Lung microvascular endothelial cell (primary cell): ENCODE measurements around the gene PSMB3. TPM values are rescaled to one million over a fixed set of nuclear protein-coding genes. Genes with fewer than 3 reads are reported as not detected.

ENCODE experiments used
- DNase-seq, 2 donors: peaks; one replicate each; pipeline versions ENCODE4 v3.0.0 to v3.0.0-alpha.2; 2010; ENCODE audit warnings: low read depth in 2 of 2
- total RNA-seq: library from RNA; depleted of rRNA; stranded (reverse); fragments of >200 nt; gene quantifications from 2 replicates; pipeline ENCODE4 v1.2.1, GENCODE V29; 2014

PSMB3 gene
- total RNA-seq, result 354 and 411 TPM in 2 replicates

GRCh38 chr17:38752308-38753070 lies at the start of gene PSMB3:
Gene PSMB3 (plus strand): TSS chr17:38752741. CDS start chr17:38752827, 86 bp downstream.
- DNase-seq, result peak; percentile 100

GRCh38 chr17:38702916-38703741 lies 49.4 kb upstream of the PSMB3 start:
- no peak for DNase-seq

DNA sequence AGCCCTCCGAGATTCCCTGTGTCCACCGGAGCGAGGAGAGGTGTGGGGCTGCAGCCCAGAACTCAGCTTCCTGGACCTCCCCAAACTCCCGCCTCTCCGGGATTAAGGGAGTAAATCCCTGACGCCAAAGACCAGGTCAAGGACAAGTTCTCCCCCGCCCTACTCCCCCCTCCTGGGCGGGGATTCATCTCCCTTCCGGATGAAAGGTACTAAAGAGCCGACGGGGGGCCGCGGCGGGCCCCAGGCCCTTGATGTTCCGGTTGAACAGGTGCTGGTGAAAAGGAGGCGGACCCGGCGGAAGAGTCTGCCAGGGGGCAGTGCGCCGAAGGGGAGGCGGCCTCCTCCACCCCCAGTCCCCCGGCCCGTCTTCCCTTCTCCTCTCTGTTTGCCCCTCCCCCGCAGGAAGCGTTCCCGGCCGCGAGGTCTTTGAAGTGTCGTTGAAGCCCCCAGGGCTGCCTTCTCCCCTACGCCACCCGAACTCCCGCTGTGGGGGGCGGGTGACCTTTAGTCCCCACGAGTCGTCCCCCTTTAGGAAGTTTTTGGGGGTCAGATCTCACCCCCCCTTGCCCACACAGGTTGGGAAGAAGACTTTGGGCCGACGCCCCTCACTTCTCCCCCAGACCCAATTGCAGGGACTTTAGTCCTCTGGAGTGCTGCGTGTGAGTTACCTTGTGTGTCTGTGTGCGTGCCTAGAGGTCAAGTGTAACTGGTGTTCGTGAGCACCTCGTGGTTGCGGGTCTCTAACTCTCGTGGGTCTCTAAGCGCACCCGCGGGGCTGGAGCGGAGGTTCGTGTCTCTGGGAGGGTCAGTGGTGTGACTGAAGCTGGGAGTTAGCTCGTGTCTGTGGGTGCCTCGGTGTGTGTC lies 48.6 kb upstream of the PSMB3 start:
- DNase-seq, result peak in 1 of 2 donors; percentile 22

- peak; percentile 84 for DNase-seq
Measured at GRCh38 chr17:38704606-38705522, 47.7 kb upstream of the PSMB3 start, which contains the start of gene MLLT6. Gene MLLT6 (plus strand): TSS chr17:38705273. CDS start chr17:38705633, 360 bp downstream.

GRCh38 chr17:38705523-38705802 lies 47.1 kb upstream of the PSMB3 start:
- DNase-seq, result no peak

DNA sequence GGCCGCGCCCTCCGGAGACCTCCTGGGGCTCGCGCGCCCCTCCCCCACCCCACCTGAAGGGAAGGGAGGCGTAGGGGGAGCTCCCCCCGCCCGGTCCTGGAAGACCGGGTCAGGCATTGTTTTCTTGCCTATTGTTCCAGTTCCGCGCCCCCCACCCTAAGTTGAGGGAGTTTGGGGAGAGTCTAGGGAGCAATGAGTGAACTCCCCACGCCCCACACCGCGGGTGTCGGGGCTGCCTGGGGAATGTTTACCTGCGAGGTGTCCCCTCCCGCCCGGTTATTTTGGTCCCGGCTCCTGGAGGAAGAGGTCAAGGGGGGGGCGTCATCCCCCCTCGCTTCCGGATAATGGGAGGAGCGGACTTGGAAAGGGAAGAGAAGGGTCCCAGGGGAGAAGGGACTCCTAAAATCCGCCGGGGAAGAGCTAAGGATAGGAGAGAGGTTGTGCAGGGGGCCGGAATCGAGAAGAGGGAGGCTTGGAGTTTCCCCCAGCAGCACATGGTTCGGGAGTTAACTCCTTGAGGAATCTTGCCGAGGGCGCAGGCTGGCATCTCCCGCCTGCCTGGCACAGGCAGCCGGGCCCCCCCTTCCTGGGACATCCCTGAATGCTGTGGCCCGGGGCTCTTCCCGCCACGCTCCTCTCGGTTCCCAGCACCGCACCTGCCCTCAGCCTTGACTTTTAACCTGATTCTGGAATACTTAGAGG lies 46.6 kb upstream of the PSMB3 start:
- no peak for DNase-seq

GRCh38 chr17:38706505-38707216 lies 45.9 kb upstream of the PSMB3 start:
- DNase-seq, result peak in 1 of 2 donors; percentile 32

- DNase-seq, result no peak
Measured at GRCh38 chr17:38707678-38708351, 44.7 kb upstream of the PSMB3 start.

- no peak for DNase-seq
Measured at GRCh38 chr17:38709104-38709820, 43.3 kb upstream of the PSMB3 start.

DNA sequence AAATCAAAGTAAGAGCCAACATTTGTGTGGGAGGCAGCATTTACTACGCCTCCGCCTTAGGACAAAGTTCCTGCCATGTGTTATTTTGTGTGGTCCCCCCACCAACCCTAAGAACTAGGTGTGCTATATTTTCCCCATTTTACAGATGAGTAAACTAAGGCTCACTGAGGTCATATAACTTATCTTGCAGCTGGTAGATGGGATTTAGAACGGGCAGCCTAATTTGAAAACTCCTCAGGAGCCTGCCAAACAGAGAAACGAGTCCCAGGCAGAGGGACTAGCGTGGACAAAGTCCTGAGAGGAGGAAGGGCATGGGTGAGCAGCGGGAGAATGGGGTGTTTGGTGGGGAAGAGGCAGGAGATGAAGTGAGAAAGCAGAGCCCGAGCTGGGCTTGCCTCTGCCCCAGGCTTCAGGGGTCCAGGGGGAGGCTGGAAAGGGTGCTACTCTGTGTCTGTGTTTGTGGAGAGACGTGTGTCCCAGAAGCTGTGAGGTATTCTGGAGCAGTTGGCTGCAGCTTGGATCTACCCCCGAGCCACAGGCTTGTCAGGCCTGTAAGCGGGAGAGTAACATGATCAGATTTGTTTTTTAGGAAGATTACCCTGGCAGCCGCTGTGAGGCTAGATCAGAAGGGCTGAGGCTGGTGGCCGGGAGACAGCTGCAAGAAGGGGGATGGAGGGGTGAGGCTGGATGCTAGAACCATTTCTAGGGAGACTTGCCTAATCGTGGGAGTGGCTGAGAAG lies 42.5 kb upstream of the PSMB3 start:
- no peak for DNase-seq

DNA sequence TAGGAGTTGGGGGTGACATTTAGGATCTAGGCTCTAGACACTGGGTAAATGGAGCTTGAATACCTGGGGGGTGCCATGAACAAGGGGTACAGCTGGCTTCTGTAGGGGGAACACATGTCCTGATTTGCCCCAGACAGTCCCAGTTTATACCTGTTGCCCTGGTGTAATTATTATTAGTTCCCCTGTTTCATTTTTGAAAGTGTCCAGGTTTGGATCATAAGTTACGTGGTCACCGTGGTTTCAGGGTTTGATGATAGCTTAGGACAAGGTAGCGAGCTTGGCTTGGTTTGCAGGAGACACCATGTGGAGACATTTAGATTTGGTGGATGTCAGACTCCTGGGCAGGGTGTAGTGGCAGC lies 42.0 kb upstream of the PSMB3 start:
- no peak for DNase-seq

DNA sequence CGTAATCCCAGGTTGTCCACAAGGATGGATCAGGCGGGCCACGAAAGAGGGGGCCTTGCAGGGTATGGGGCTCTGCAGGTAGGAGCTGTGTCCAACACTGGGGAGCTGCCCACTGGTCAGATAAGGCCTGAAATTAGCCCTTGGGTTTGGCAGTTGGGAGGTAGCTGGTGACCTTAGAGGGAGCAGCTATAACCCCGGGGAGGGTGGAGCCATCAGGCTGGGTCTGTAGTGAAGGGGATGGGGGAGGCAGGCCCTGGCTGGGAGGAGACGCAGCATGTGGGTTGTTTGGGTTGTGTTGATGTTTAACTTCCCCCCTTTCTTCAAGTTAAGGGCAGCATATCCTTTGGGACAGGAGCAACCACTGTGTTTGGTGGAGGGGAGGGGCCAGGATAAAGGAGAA lies 41.6 kb upstream of the PSMB3 start:
- no peak for DNase-seq

- DNase-seq, result no peak
Measured at GRCh38 chr17:38711792-38712571, 40.6 kb upstream of the PSMB3 start.

DNA sequence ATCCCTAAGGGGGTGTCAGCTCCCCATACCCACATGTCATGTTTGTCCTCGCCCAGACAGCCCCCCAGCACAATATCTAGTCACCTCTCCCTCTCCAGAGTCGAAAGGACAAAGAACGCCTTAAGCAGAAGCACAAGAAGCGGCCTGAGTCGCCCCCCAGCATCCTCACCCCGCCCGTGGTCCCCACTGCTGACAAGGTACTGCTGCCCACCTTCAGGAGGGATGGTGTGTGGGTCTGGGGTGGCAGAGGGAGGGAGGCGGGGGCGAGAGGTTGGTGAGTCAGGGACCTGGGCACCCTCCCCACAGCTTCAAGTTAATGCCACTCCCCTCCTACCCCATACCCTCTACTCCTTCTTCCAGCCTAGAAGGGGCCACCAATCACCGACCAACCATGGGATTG lies 39.9 kb upstream of the PSMB3 start:
- no peak for DNase-seq

- DNase-seq, result no peak
Measured at GRCh38 chr17:38713456-38714075, 39.0 kb upstream of the PSMB3 start.

DNA sequence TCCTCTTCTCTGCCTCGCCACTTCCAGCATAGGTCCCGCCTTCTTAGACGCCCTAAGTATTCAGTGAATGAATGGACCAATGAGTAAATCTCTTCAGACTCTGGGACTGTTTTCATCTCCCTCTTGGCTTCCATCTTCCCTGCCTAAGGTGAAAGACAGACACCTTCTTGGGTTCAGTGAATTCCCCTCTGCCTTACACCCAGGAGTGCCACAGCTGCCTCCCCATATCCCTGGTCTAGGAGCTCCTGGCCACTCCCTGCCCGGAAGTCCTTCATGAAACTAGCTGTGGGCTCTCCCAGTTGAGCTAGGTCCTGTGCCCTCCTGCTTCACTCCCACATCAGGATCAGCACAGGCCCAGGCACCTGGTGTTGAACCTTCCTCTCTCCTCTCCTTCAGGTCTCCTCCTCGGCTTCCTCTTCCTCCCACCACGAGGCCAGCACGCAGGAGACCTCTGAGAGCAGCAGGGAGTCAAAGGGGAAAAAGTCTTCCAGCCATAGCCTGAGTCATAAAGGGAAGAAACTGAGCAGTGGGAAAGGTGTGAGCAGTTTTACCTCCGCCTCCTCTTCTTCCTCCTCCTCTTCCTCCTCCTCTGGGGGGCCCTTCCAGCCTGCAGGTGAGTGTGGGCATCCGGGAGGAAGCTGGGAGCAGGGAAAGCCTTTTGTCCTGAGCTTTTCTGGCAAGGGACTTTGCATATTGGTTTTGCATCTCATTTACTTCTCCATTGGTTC lies 37.2 kb upstream of the PSMB3 start:
- DNase-seq, result no peak
